ENCODE results near the gene LAMA3. TPM values are rescaled to one million over a fixed set of nuclear protein-coding genes. Genes with fewer than 3 reads are reported as not detected.

The LAMA3 gene
- total and polyA plus RNA-seq, 2 of the 13 experiments (the other 11 are each of a cell fraction or from before 2014, with no cell fraction given): 0.45 to 2.2 TPM

- in situ Hi-C loops (cut with HindIII; ENCODE audit: extremely low pct_ligation_motif_present, low pct_unique_long_range_greater_than_20kb): no loop called here
Measured at GRCh38 chr18:23833714-23834113, 144.5 kb downstream of the LAMA3 start.

GRCh38 chr18:23835091-23835490 lies 145.8 kb downstream of the LAMA3 start:
- no peak for ATAC-seq
- H3K27ac ChIP-seq (ENCODE audit: extremely low read length, insufficient read depth, low read length): no peak overlapping the region
- CTCF ChIA-PET (ENCODE audit: low intra/inter-chr PET ratio, low total read pairs): no interaction called here
- no peaks in the 10 kb centered on the region for H3K79me2 ChIP-seq (ENCODE audit: insufficient read depth, low read length)
- DNase-seq (ENCODE audit: low spot score): no peak
- no peak overlapping the region for H3K4me2 ChIP-seq (ENCODE audit: low read depth, low read length)
- intact Hi-C loops (cut with micrococcal nuclease; ENCODE audit: unreplicated experiment): no loop called here
- H3K9ac ChIP-seq (ENCODE audit: insufficient read depth, low read depth, low read length): no peak overlapping the region
- no peaks in the 10 kb centered on the region for H3K36me3 ChIP-seq (replicated peaks in 1 of 2; ENCODE audit: control insufficient read depth in 1 of 2, insufficient read depth in 2 of 2, low read length in 2 of 2)
- WGBS (ENCODE audit: low lambda C conversion rate): 0% methylated on average over 2 of the region's 3 CpGs
- BruUV-seq (replicated peaks): no TSS peak
- POLR2A ChIA-PET: no interaction called here
- 0 out of 5 replicates have a peak, but pooled peaks cover 0 to 13% of the 10 kb centered on the region in 2 experiments for H3K27me3 ChIP-seq (ENCODE audit: control insufficient read depth in 1 of 2, insufficient read depth in 2 of 2, low read length in 2 of 2)
- no peaks in the 10 kb centered on the region for H4K20me1 ChIP-seq (ENCODE audit: insufficient read depth, low read length)
- no peak overlapping the region for H3K4me3 ChIP-seq (replicated peaks in 1 of 3; ENCODE audit: insufficient read depth in 1 of 3, low read depth in 2 of 3, low read length in 3 of 3)
- no peak overlapping the region for H2AFZ ChIP-seq (ENCODE audit: low read length)
- H3K9me3 ChIP-seq (ENCODE audit: low read length): no peaks in the 10 kb centered on the region
- H3K4me1 ChIP-seq (ENCODE audit: insufficient read depth, low read length): no peaks in the 10 kb centered on the region
- in situ Hi-C loops (cut with HindIII; ENCODE audit: extremely low pct_ligation_motif_present, low pct_unique_long_range_greater_than_20kb): no loop called here
- FAIRE-seq: no peak
- no peak for TF ChIP-seq HCFC1 (IDR thresholded peaks at IDR 0.05; ENCODE audit: low read depth, low read length)
- TF ChIP-seq PLSCR1 (CRISPR knock-in tag; IDR thresholded peaks at IDR 0.05; ENCODE audit: borderline replicate concordance): no peak
- TF ChIP-seq ZBTB10 (CRISPR knock-in tag; IDR thresholded peaks at IDR 0.05; ENCODE audit: borderline replicate concordance): no peak
- no peak for TF ChIP-seq ZNF18 (CRISPR knock-in tag; IDR thresholded peaks at IDR 0.05; ENCODE audit: insufficient replicate concordance)
- no peak for TF ChIP-seq ZNF615 (CRISPR knock-in tag; IDR thresholded peaks at IDR 0.05; ENCODE audit: borderline replicate concordance)
- no peak for TF ChIP-seq GPN1 (CRISPR knock-in tag; IDR thresholded peaks at IDR 0.05; ENCODE audit: borderline replicate concordance)
- TF ChIP-seq CAMTA2 (CRISPR knock-in tag; IDR thresholded peaks at IDR 0.05; ENCODE audit: borderline replicate concordance): no peak

More at GRCh38 chr18:23833714-23834113, 144.5 kb downstream of the LAMA3 start:
- Histone ChIP-seq H3K4me1 (ENCODE audit: insufficient read depth, low read length) (no peaks in the 10 kb centered on the region), H3K4me2 (ENCODE audit: low read depth, low read length) (no peak overlapping the region), H2AFZ (ENCODE audit: low read length) (no peak overlapping the region), H3K36me3 (replicated peaks in 1 of 2; ENCODE audit: control insufficient read depth in 1 of 2, insufficient read depth in 2 of 2, low read length in 2 of 2) (no peaks in the 10 kb centered on the region), H3K27me3 (ENCODE audit: control insufficient read depth in 1 of 2, insufficient read depth in 2 of 2, low read length in 2 of 2) (0 out of 5 replicates have a peak, but pooled peaks cover 0 to 13% of the 10 kb centered on the region in 2 experiments), H3K9ac (ENCODE audit: insufficient read depth, low read depth, low read length) (no peak overlapping the region), H3K4me3 (replicated peaks in 1 of 3; ENCODE audit: insufficient read depth in 1 of 3, low read depth in 2 of 3, low read length in 3 of 3) (no peak overlapping the region), H3K9me3 (ENCODE audit: low read length) (no peaks in the 10 kb centered on the region), H3K79me2 (ENCODE audit: insufficient read depth, low read length) (no peaks in the 10 kb centered on the region), H3K27ac (ENCODE audit: extremely low read length, insufficient read depth, low read length) (no peak overlapping the region), H4K20me1 (ENCODE audit: insufficient read depth, low read length) (no peaks in the 10 kb centered on the region)
- ChIA-PET POLR2A (no interaction called here), CTCF (ENCODE audit: low intra/inter-chr PET ratio, low total read pairs) (no interaction called here)
- no peak for TF ChIP-seq ATM (IDR thresholded peaks at IDR 0.05; ENCODE audit: borderline replicate concordance)
- TF ChIP-seq ZNF83 (CRISPR knock-in tag; IDR thresholded peaks at IDR 0.05; ENCODE audit: borderline replicate concordance): no peak
- TF ChIP-seq ZNF180 (CRISPR knock-in tag; IDR thresholded peaks at IDR 0.05; ENCODE audit: borderline replicate concordance, low read depth): no peak
- TF ChIP-seq NFYC (CRISPR knock-in tag; IDR thresholded peaks at IDR 0.05): no peak
- no peak for TF ChIP-seq CREB1 (IDR thresholded peaks at IDR 0.05)
- no peak for TF ChIP-seq CREB1 (CRISPR knock-in tag; IDR thresholded peaks at IDR 0.05)
- TF ChIP-seq ZNF781 (CRISPR knock-in tag; IDR thresholded peaks at IDR 0.05; ENCODE audit: borderline replicate concordance, not compliant biosample characterization): no peak
- no peak for TF ChIP-seq MAZ (IDR thresholded peaks at IDR 0.05; ENCODE audit: borderline replicate concordance, low read depth, low read length)
- no peak for TF ChIP-seq MAZ (CRISPR knock-in tag; IDR thresholded peaks at IDR 0.05; ENCODE audit: low read depth)
- BruUV-seq (replicated peaks): no TSS peak
- intact Hi-C loops (cut with micrococcal nuclease; ENCODE audit: unreplicated experiment): no loop called here
- 30% methylated on average over 3 of the region's 6 CpGs for WGBS (ENCODE audit: low lambda C conversion rate)
- ATAC-seq (no peak), FAIRE-seq (no peak), DNase-seq (ENCODE audit: low spot score) (no peak)
